Prostate gland (tissue), 2 donors: Measurements from ENCODE around the gene MAP7D2.

ENCODE experiments used
- CTCF ChIP-seq, 4 experiments: fragments of 200-600 bp in 2 of 4; fragments of 450-650 bp in 2 of 4; sonication (generic) in 2 of 4; IDR thresholded peaks; 1 replicate in 3 of 4; 2 replicates in 1 of 4; pipeline ENCODE4 v1.5.1; 2016 to 2019; ENCODE audit warnings: antibody characterized with exemption in 4 of 4, mild to moderate bottlenecking in 2 of 4, moderate library complexity in 2 of 4
- POLR2A ChIP-seq: fragments of 450-650 bp; IDR thresholded peaks from one replicate; pipeline ENCODE4 v1.6.1; 2016; ENCODE audit warnings: antibody characterized with exemption, mild to moderate bottlenecking
- POLR2AphosphoS5 ChIP-seq: sonication (generic); formaldehyde crosslinking; IDR thresholded peaks from one replicate; pipeline ENCODE4 v1.6.1; 2017; ENCODE audit warnings: antibody characterized with exemption

GRCh38 chrX:19968276-19968675 is 148.4 kb downstream of the MAP7D2 start:
- TF ChIP-seq CTCF (IDR thresholded peaks at IDR 0.05) (no peak), POLR2AphosphoS5 (no peak), POLR2A (no peak)
